Measurements from ENCODE around the gene IHH.
A peak's percentile ranks its signal among the peaks of the same experiment; 100 is the strongest.

IHH gene

DNA sequence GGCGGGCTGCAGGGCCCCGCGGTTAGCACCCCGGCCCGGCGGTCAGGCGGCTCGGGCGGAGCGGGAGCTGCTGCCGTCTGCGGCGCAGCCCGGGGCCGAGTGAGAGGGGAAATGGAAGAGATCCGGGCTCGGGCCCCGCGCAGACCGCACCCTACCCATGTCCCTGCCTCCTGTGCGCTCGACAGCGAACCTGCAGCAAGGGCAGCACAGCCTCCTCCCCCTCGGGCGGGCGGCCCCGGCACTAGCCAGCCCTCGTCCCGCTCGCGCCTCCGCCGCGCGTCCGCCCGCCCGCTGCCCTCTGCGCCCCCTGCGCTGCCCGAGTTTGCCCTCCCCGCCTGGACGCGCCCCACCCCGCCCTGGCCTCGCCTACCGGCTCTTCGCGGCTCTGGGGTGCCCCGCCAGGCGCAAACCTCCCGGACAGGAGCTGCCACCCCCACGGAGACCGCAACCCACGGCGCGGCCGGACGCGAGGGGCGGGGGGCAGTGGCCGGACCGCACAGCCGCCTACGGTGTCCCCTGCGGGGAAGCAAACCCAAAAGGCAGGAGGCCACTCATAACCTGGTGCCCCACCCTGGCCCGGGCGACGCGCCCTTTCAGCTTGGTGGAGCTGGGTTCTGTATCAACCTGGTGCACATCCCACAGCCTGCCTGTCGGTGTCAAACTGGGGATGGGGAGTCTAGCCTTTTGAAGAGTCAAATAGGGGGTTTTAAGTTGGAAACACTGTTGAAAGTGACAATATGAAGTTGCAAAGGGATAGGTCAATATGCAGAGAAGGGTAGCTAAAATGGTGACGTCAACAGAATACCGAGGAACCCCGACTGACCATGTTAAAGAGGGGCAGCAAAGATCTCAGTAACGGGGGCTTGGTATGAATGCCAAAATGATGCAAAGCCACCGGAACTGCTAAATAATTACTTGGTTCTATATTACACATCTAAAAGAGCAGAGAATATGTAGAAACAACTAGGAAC lies at the start of gene IHH:
IHH (minus strand) TSS at position 101 of the 971 bp plus-strand sequence. CDS start 454 bp downstream, outside the sequence.
- Histone ChIP-seq H3K27ac (ENCODE audit: low read length) (no peak within 1 kb of the TSS), H3K36me3 (ENCODE audit: control insufficient read depth, insufficient read depth, low read length) (no peaks in the 10 kb centered on the region), H3K9me3 (ENCODE audit: control insufficient read depth, insufficient read depth, low read length) (no peaks in the 10 kb centered on the region), H3K4me1 (ENCODE audit: control insufficient read depth, insufficient read depth, low read length) (peaks cover 1% of the 10 kb centered on the region; the same call in 1 of the 2 replicates), H3K27me3 (ENCODE audit: control insufficient read depth, insufficient read depth, low read length) (peaks cover 66% of the 10 kb centered on the region), H3K4me3 (ENCODE audit: low read length) (peak within 1 kb of the TSS; percentile 9; the same call in 1 of the 2 replicates)
- WGBS (ENCODE audit: insufficient coverage, insufficient read length) = no CpG with 5 or more reads among the region's 76 CpGs
- no peak for DNase-seq (ENCODE audit: low read depth, low spot score)

DNA sequence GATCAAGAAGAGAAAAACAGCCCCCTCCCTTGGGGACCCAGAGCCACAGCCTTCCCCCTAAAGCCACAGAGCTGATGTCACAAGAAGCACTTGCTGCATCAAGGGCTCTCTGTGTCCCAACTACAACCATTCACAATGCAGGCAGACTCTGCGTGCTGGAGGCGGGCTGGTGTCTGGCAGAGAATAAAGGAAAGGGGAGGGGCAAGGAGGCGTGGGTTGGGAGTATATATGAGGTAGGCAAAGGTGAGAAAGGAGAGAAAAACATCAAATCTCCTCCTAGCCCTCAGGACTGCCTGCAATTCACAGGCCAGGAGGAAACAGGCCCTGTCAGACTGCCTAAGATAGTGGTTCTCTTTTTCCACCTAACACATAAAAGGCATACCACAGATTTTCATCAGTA lies 48.8 kb upstream of the IHH start:
- Histone ChIP-seq H3K27me3 (ENCODE audit: control insufficient read depth, insufficient read depth, low read length) (no peaks in the 10 kb centered on the region; the same call in 1 of the 2 replicates), H3K36me3 (ENCODE audit: control insufficient read depth, insufficient read depth, low read length) (no peaks in the 10 kb centered on the region), H3K4me1 (ENCODE audit: control insufficient read depth, insufficient read depth, low read length) (0 out of 2 replicates have a peak, but pooled peaks cover 2% of the 10 kb centered on the region), H3K9me3 (ENCODE audit: control insufficient read depth, insufficient read depth, low read length) (no peaks in the 10 kb centered on the region), H3K27ac (ENCODE audit: low read length) (no peak overlapping the region), H3K4me3 (ENCODE audit: low read length) (no peak overlapping the region)
- DNase-seq (ENCODE audit: low read depth, low spot score) = peak; percentile 41
- WGBS (ENCODE audit: insufficient coverage, insufficient read length) = no CpG with 5 or more reads among the region's 3 CpGs

GRCh38 chr2:219107758-219108157 lies 47.0 kb upstream of the IHH start:
- Histone ChIP-seq H3K4me3 (ENCODE audit: low read length) (no peak overlapping the region), H3K4me1 (ENCODE audit: control insufficient read depth, insufficient read depth, low read length) (0 out of 2 replicates have a peak, but pooled peaks cover 2% of the 10 kb centered on the region)
- WGBS (ENCODE audit: insufficient coverage, insufficient read length) = no CpG with 5 or more reads among the region's 8 CpGs

DNA sequence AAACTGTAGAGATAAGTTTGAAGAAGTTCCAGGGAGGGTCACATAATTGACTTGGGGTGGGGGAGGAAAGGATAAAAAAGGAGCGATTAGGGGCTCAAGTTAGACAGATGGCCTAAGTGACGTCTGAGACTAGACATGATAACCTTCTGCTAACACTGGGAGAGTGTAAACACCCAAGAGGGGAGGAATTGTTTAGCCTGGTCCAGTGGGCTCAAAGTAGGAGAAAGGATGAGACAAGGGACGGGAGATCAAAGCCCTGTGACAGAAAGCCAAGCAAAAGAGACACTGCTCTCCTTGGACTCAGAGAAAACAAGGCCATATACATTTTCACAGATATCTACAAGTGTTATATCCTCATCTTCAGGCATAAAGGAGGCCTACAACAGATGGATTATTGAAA lies 45.5 kb upstream of the IHH start:
- no peak overlapping the region for H3K4me3 ChIP-seq (ENCODE audit: low read length)
- H3K27me3 ChIP-seq (ENCODE audit: control insufficient read depth, insufficient read depth, low read length) = no peaks in the 10 kb centered on the region; the same call in 1 of the 2 replicates
- H3K9me3 ChIP-seq (ENCODE audit: control insufficient read depth, insufficient read depth, low read length) = no peaks in the 10 kb centered on the region
- H3K36me3 ChIP-seq (ENCODE audit: control insufficient read depth, insufficient read depth, low read length) = no peaks in the 10 kb centered on the region
- no peak for DNase-seq (ENCODE audit: low read depth, low spot score)
- H3K27ac ChIP-seq (ENCODE audit: low read length) = no peak overlapping the region
- WGBS (ENCODE audit: insufficient coverage, insufficient read length) = no CpG with 5 or more reads among the region's 3 CpGs
- 0 out of 2 replicates have a peak, but pooled peaks cover 2% of the 10 kb centered on the region for H3K4me1 ChIP-seq (ENCODE audit: control insufficient read depth, insufficient read depth, low read length)

More at GRCh38 chr2:219107758-219108157, 47.0 kb upstream of the IHH start:
- H3K27ac ChIP-seq (ENCODE audit: low read length) = no peak overlapping the region
- no peaks in the 10 kb centered on the region for H3K36me3 ChIP-seq (ENCODE audit: control insufficient read depth, insufficient read depth, low read length)
- H3K9me3 ChIP-seq (ENCODE audit: control insufficient read depth, insufficient read depth, low read length) = no peaks in the 10 kb centered on the region
- no peak for DNase-seq (ENCODE audit: low read depth, low spot score)
- H3K27me3 ChIP-seq (ENCODE audit: control insufficient read depth, insufficient read depth, low read length) = no peaks in the 10 kb centered on the region; the same call in 1 of the 2 replicates

- DNase-seq (ENCODE audit: low read depth, low spot score) = peak; percentile 47
- no CpG with 5 or more reads among the region's 4 CpGs for WGBS (ENCODE audit: insufficient coverage, insufficient read length)
Measured at GRCh38 chr2:219104107-219105035, 43.6 kb upstream of the IHH start.

GRCh38 chr2:219099329-219099728 lies 38.6 kb upstream of the IHH start:
- H3K27ac ChIP-seq (ENCODE audit: low read length) = no peak overlapping the region
- no CpG with 5 or more reads among the region's 1 CpG for WGBS (ENCODE audit: insufficient coverage, insufficient read length)

More at GRCh38 chr2:219104107-219105035, 43.6 kb upstream of the IHH start:
- Histone ChIP-seq H3K36me3 (ENCODE audit: control insufficient read depth, insufficient read depth, low read length) (no peaks in the 10 kb centered on the region), H3K4me3 (ENCODE audit: low read length) (no peak overlapping the region), H3K27me3 (ENCODE audit: control insufficient read depth, insufficient read depth, low read length) (no peaks in the 10 kb centered on the region), H3K9me3 (ENCODE audit: control insufficient read depth, insufficient read depth, low read length) (no peaks in the 10 kb centered on the region), H3K4me1 (ENCODE audit: control insufficient read depth, insufficient read depth, low read length) (no peaks in the 10 kb centered on the region), H3K27ac (ENCODE audit: low read length) (no peak overlapping the region)

GRCh38 chr2:219095406-219095935 lies 34.8 kb upstream of the IHH start:
- Histone ChIP-seq H3K36me3 (ENCODE audit: control insufficient read depth, insufficient read depth, low read length) (no peaks in the 10 kb centered on the region), H3K27me3 (ENCODE audit: control insufficient read depth, insufficient read depth, low read length) (no peaks in the 10 kb centered on the region; the same call in 1 of the 2 replicates), H3K9me3 (ENCODE audit: control insufficient read depth, insufficient read depth, low read length) (no peaks in the 10 kb centered on the region), H3K4me1 (ENCODE audit: control insufficient read depth, insufficient read depth, low read length) (no peaks in the 10 kb centered on the region), H3K27ac (ENCODE audit: low read length) (no peak overlapping the region), H3K4me3 (ENCODE audit: low read length) (no peak overlapping the region)
- WGBS (ENCODE audit: insufficient coverage, insufficient read length) = no CpG with 5 or more reads among the region's 1 CpG
- DNase-seq (ENCODE audit: low read depth, low spot score) = no peak

More at GRCh38 chr2:219099329-219099728, 38.6 kb upstream of the IHH start:
- H3K36me3 ChIP-seq (ENCODE audit: control insufficient read depth, insufficient read depth, low read length) = no peaks in the 10 kb centered on the region
- H3K4me1 ChIP-seq (ENCODE audit: control insufficient read depth, insufficient read depth, low read length) = no peaks in the 10 kb centered on the region
- H3K4me3 ChIP-seq (ENCODE audit: low read length) = no peak overlapping the region
- H3K27me3 ChIP-seq (ENCODE audit: control insufficient read depth, insufficient read depth, low read length) = no peaks in the 10 kb centered on the region; the same call in 1 of the 2 replicates
- DNase-seq (ENCODE audit: low read depth, low spot score) = no peak
- no peaks in the 10 kb centered on the region for H3K9me3 ChIP-seq (ENCODE audit: control insufficient read depth, insufficient read depth, low read length)

GRCh38 chr2:219094171-219094570 lies 33.5 kb upstream of the IHH start:
- WGBS (ENCODE audit: insufficient coverage, insufficient read length) = no CpG with 5 or more reads among the region's 3 CpGs
- DNase-seq (ENCODE audit: low read depth, low spot score) = no peak
- no peaks in the 10 kb centered on the region for H3K36me3 ChIP-seq (ENCODE audit: control insufficient read depth, insufficient read depth, low read length)
- no peaks in the 10 kb centered on the region; the same call in 1 of the 2 replicates for H3K27me3 ChIP-seq (ENCODE audit: control insufficient read depth, insufficient read depth, low read length)
- no peaks in the 10 kb centered on the region for H3K4me1 ChIP-seq (ENCODE audit: control insufficient read depth, insufficient read depth, low read length)
- H3K4me3 ChIP-seq (ENCODE audit: low read length) = no peak overlapping the region
- H3K9me3 ChIP-seq (ENCODE audit: control insufficient read depth, insufficient read depth, low read length) = no peaks in the 10 kb centered on the region
- H3K27ac ChIP-seq (ENCODE audit: low read length) = no peak overlapping the region

- no peak overlapping the region for H3K4me3 ChIP-seq (ENCODE audit: low read length)
- H3K27ac ChIP-seq (ENCODE audit: low read length) = no peak overlapping the region
- H3K4me1 ChIP-seq (ENCODE audit: control insufficient read depth, insufficient read depth, low read length) = no peaks in the 10 kb centered on the region
- no peaks in the 10 kb centered on the region for H3K27me3 ChIP-seq (ENCODE audit: control insufficient read depth, insufficient read depth, low read length)
- H3K9me3 ChIP-seq (ENCODE audit: control insufficient read depth, insufficient read depth, low read length) = no peaks in the 10 kb centered on the region
- no CpG with 5 or more reads among the region's 4 CpGs for whole genome bisulfite sequencing (ENCODE audit: insufficient coverage, insufficient read length)
- no peaks in the 10 kb centered on the region for H3K36me3 ChIP-seq (ENCODE audit: control insufficient read depth, insufficient read depth, low read length)
- DNase-seq (ENCODE audit: low read depth, low spot score) = no peak
Measured at GRCh38 chr2:219090436-219091299, 29.9 kb upstream of the IHH start.
